Measurements from ENCODE around the gene INF2. TPM values are rescaled to one million over a fixed set of nuclear protein-coding genes. Genes with fewer than 3 reads are reported as not detected.
"Not testable (repeated sequence)": the region's sequence is repeated elsewhere in the genome, so short reads cannot be mapped to it uniquely, and the experiment has no call there.

INF2 gene
- 10 to 100 TPM; 44.6 to 69.0 (median 49.9) TPM for polyA plus RNA-seq (ENCODE audit: insufficient read length in 4 of 4)

- no peak for DNase-seq (ENCODE audit: low read depth in 4 of 4, low spot score in 3 of 4)
These were observed at the start of gene INF2 for GRCh38 chr14:104689109-104689880. TSS of gene INF2 (plus strand) at chr14:104689618. CDS start at chr14:104701366, 11,748 bp downstream.

GRCh38 chr14:104639885-104640548 is 49.4 kb upstream of the INF2 start:
- peak in 3 of 4 donors; percentile 32 to 49 (median 36) for DNase-seq (ENCODE audit: low read depth in 4 of 4, low spot score in 3 of 4)

- no peak for DNase-seq (ENCODE audit: low read depth in 4 of 4, low spot score in 3 of 4)
These were observed 48.7 kb upstream of the INF2 start for GRCh38 chr14:104640681-104641080.

GRCh38 chr14:104641753-104642539 is 47.5 kb upstream of the INF2 start:
- no peak for DNase-seq (ENCODE audit: low read depth in 4 of 4, low spot score in 3 of 4)

- DNase-seq (ENCODE audit: low read depth in 4 of 4, low spot score in 3 of 4): no peak
These were observed 46.9 kb upstream of the INF2 start for GRCh38 chr14:104642540-104642868.

- no peak for DNase-seq (ENCODE audit: low read depth in 4 of 4, low spot score in 3 of 4)
These were observed 46.1 kb upstream of the INF2 start for GRCh38 chr14:104643306-104643705.

GRCh38 chr14:104644091-104644635 is 45.3 kb upstream of the INF2 start:
- DNase-seq (ENCODE audit: low read depth in 4 of 4, low spot score in 3 of 4): no peak

- no peak for DNase-seq (ENCODE audit: low read depth in 4 of 4, low spot score in 3 of 4)
These were observed 44.6 kb upstream of the INF2 start for GRCh38 chr14:104644656-104645378.

- no peak for DNase-seq (ENCODE audit: low read depth in 4 of 4, low spot score in 3 of 4)
These were observed 41.9 kb upstream of the INF2 start for GRCh38 chr14:104647467-104648043.

- peak in 2 of 4 donors; percentile 44 to 73 for DNase-seq (ENCODE audit: low read depth in 4 of 4, low spot score in 3 of 4)
These were observed 39.1 kb upstream of the INF2 start for GRCh38 chr14:104650057-104650980.

GRCh38 chr14:104650981-104651875 is 38.2 kb upstream of the INF2 start:
- no peak for DNase-seq (ENCODE audit: low read depth in 4 of 4, low spot score in 3 of 4)

- DNase-seq (ENCODE audit: low read depth in 4 of 4, low spot score in 3 of 4): no peak
These were observed 37.5 kb upstream of the INF2 start for GRCh38 chr14:104651876-104652260.

GRCh38 chr14:104652386-104652785 is 37.0 kb upstream of the INF2 start:
- DNase-seq (ENCODE audit: low read depth in 4 of 4, low spot score in 3 of 4): no peak

- DNase-seq (ENCODE audit: low read depth in 4 of 4, low spot score in 3 of 4): not testable (repeated sequence)
These were observed 36.1 kb upstream of the INF2 start for GRCh38 chr14:104653130-104653920.

GRCh38 chr14:104654119-104654518 is 35.3 kb upstream of the INF2 start:
- no peak for DNase-seq (ENCODE audit: low read depth in 4 of 4, low spot score in 3 of 4)

- no peak for DNase-seq (ENCODE audit: low read depth in 4 of 4, low spot score in 3 of 4)
These were observed 34.1 kb upstream of the INF2 start for GRCh38 chr14:104655128-104655848.
